PC-3 (cell line): ENCODE data around the gene RER1. TPM values are rescaled to one million over a fixed set of nuclear protein-coding genes. Genes with fewer than 3 reads are reported as not detected.

Experiments
- ATAC-seq: fragments of 200-7000 bp; cut with Tn5 transposase; 2 replicates; pipeline ENCODE4 v1.9.1; 2020; ENCODE audit warnings: mild to moderate bottlenecking, moderate library complexity
- BruUV-seq: library from RNA; stranded (reverse); fragments of 400-500 nt; replicated peaks from 2 replicates; lab custom pipeline; 2021; lab: Mats Ljungman, UMichigan
- CTCF ChIA-PET: fragments of 300-600 bp; sonication (Branson Sonifier 250); formaldehyde crosslinking; loops from one replicate; lab custom pipeline; 2022; ENCODE audit warnings: antibody characterized with exemption; lab: Charles Lee
- POLR2A ChIA-PET: fragments of 300-600 bp; sonication (Branson Sonifier 250); formaldehyde crosslinking; loops from one replicate; lab custom pipeline; 2022; ENCODE audit warnings: antibody characterized with exemption; ENCODE audit not compliant: unreplicated experiment; lab: Charles Lee
- DNase-seq: peaks from one replicate; pipeline ENCODE4 v3.0.0-alpha.2; 2015
- H2AFZ ChIP-seq: fragments of 300-600 bp; sonication (generic); 2 replicates; pipeline ENCODE4 v1.6.0; 2016; ENCODE audit warnings: antibody characterized with exemption, low read length
- H3F3A ChIP-seq: fragments of 300-600 bp; sonication (generic); one replicate; pipeline ENCODE4 v1.6.0; 2017; ENCODE audit warnings: antibody characterized with exemption, low read length, control low read depth, mild to moderate bottlenecking; ENCODE audit not compliant: unreplicated experiment
- H3K27ac ChIP-seq: fragments of 300-600 bp; sonication (generic); 2 replicates; pipeline ENCODE4 v1.5.1; 2016; ENCODE audit warnings: mild to moderate bottlenecking, low read length
- H3K27me3 ChIP-seq: fragments of 300-600 bp; sonication (generic); 2 replicates; pipeline ENCODE4 v1.6.1; 2016; ENCODE audit warnings: low read length, mixed read lengths
- H3K36me3 ChIP-seq: fragments of 300-600 bp; sonication (generic); 2 replicates; pipeline ENCODE4 v1.6.1; 2016; ENCODE audit warnings: low read depth, mixed run types, low read length, mixed read lengths
- H3K4me1 ChIP-seq: fragments of 300-600 bp; sonication (generic); 2 replicates; pipeline ENCODE4 v1.5.1; 2016; ENCODE audit warnings: low read length; ENCODE audit not compliant: insufficient read depth
- H3K4me2 ChIP-seq: fragments of 300-600 bp; sonication (generic); 2 replicates; pipeline ENCODE4 v1.6.0; 2016; ENCODE audit warnings: low read length
- H3K4me3 ChIP-seq: fragments of 300-600 bp; sonication (generic); 2 replicates; pipeline ENCODE4 v1.5.1; 2016; ENCODE audit warnings: mild to moderate bottlenecking, low read length, mixed read lengths
- H3K79me2 ChIP-seq: fragments of 300-600 bp; sonication (generic); 2 replicates; pipeline ENCODE4 v1.6.1; 2017; ENCODE audit warnings: low read length, mixed read lengths
- H3K9ac ChIP-seq: fragments of 300-600 bp; sonication (generic); 2 replicates; pipeline ENCODE4 v1.6.0; 2016; ENCODE audit warnings: mild to moderate bottlenecking, low read length
- H3K9me2 ChIP-seq: fragments of 300-600 bp; sonication (generic); replicated peaks from 2 replicates; pipeline ENCODE4 v1.6.1; 2016; ENCODE audit warnings: mixed run types, low read length, mixed read lengths
- H3K9me3 ChIP-seq: fragments of 300-600 bp; sonication (generic); 2 replicates; pipeline ENCODE4 v1.6.1; 2016; ENCODE audit warnings: low read length, mixed read lengths
- H4K20me1 ChIP-seq: fragments of 300-600 bp; sonication (generic); 2 replicates; pipeline ENCODE4 v1.6.1; 2016; ENCODE audit warnings: low read length, mixed read lengths
- CTCF ChIP-seq: fragments of 300-600 bp; sonication (generic); conservative IDR thresholded peaks from 2 replicates; pipeline ENCODE4 v1.5.1; 2017; ENCODE audit warnings: antibody characterized with exemption, low read depth, mild to moderate bottlenecking, low read length
- EZH2 ChIP-seq: fragments of 300-600 bp; sonication (generic); IDR thresholded peaks from one replicate; pipeline ENCODE4 v1.6.1; 2017; ENCODE audit warnings: antibody characterized with exemption, mild to moderate bottlenecking, low read length; ENCODE audit not compliant: unreplicated experiment
- EZH2phosphoT487 ChIP-seq: fragments of 300-600 bp; sonication (generic); IDR thresholded peaks from 2 replicates; pipeline ENCODE4 v1.6.1; 2018; ENCODE audit warnings: mild to moderate bottlenecking, antibody characterized with exemption, low read length, borderline replicate concordance
- intact Hi-C: fragments of 100-400 bp; cut with micrococcal nuclease; formaldehyde crosslinking; loops from 2 replicates; pipeline ENCODE4 v1.9.0; 2023
- total RNA-seq: library from RNA; depleted of rRNA; stranded (reverse); fragments of >200 nt; gene quantifications from 2 replicates; pipeline ENCODE4 v1.2.3, GENCODE V29; 2014

The RER1 gene
- total RNA-seq, 1 experiment from 2014 or later = 160 TPM

GRCh38 chr1:2400576-2400909 lies 8.9 kb downstream of the RER1 start:
- Histone ChIP-seq H3K9ac (no peak overlapping the region), H3K79me2 (peaks cover 29% of the 10 kb centered on the region), H3K4me1 (no peaks in the 10 kb centered on the region), H3K4me3 (no peak overlapping the region), H3K27me3 (no peaks in the 10 kb centered on the region), H3F3A (peaks cover 5% of the 10 kb centered on the region), H2AFZ (no peak overlapping the region), H3K27ac (no peak overlapping the region), H3K9me3 (no peaks in the 10 kb centered on the region), H3K36me3 (peaks cover 83% of the 10 kb centered on the region), H4K20me1 (peaks cover 3% of the 10 kb centered on the region; the same call in 1 of the 2 replicates), H3K9me2 (no peaks in the 10 kb centered on the region), H3K4me2 (no peak overlapping the region)
- intact Hi-C loops = no loop called here
- ATAC-seq = no peak
- DNase-seq = no peak
- CTCF ChIA-PET = no interaction called here
- BruUV-seq = no TSS peak
- POLR2A ChIA-PET = no interaction called here
- TF ChIP-seq EZH2 = no peak
- TF ChIP-seq CTCF = no peak
- TF ChIP-seq EZH2phosphoT487 = no peak

- Histone ChIP-seq H3K27ac (no peak overlapping the region), H3K36me3 (peaks cover 80% of the 10 kb centered on the region), H3K9me3 (no peaks in the 10 kb centered on the region), H3K4me2 (no peak overlapping the region), H3K9ac (no peak overlapping the region), H4K20me1 (peaks cover 3% of the 10 kb centered on the region; the same call in 1 of the 2 replicates), H3K27me3 (no peaks in the 10 kb centered on the region), H2AFZ (no peak overlapping the region), H3K79me2 (peaks cover 23% of the 10 kb centered on the region), H3K9me2 (no peaks in the 10 kb centered on the region), H3F3A (peaks cover 5% of the 10 kb centered on the region), H3K4me1 (no peaks in the 10 kb centered on the region), H3K4me3 (no peak overlapping the region)
- TF ChIP-seq EZH2 (no peak), EZH2phosphoT487 (no peak), CTCF (no peak)
- BruUV-seq = no TSS peak
- ChIA-PET CTCF (no interaction called here), POLR2A (interaction anchor here (0.6 kb wide), 1 partner anchor 210 kb away, joined by 3 read pairs; no protein-coding TSS in a partner anchor)
- ATAC-seq (no peak), DNase-seq (no peak)
- intact Hi-C loops = no loop called here
Measured at GRCh38 chr1:2400950-2401649, 9.5 kb downstream of the RER1 start.

GRCh38 chr1:2402420-2402819 lies 10.8 kb downstream of the RER1 start:
- no peak for ATAC-seq
- Histone ChIP-seq H3K4me1 (no peaks in the 10 kb centered on the region), H4K20me1 (peaks cover 3% of the 10 kb centered on the region; the same call in 1 of the 2 replicates), H3K9me3 (no peaks in the 10 kb centered on the region), H3F3A (peaks cover 5% of the 10 kb centered on the region), H3K9me2 (no peaks in the 10 kb centered on the region), H3K4me2 (no peak overlapping the region), H3K27ac (no peak overlapping the region), H2AFZ (no peak overlapping the region), H3K9ac (no peak overlapping the region), H3K4me3 (no peak overlapping the region), H3K79me2 (peaks cover 12% of the 10 kb centered on the region), H3K36me3 (peaks cover 69% of the 10 kb centered on the region), H3K27me3 (no peaks in the 10 kb centered on the region)
- TF ChIP-seq EZH2 = no peak
- TF ChIP-seq EZH2phosphoT487 = no peak
- no peak for TF ChIP-seq CTCF
- POLR2A ChIA-PET = no interaction called here
- intact Hi-C loops = no loop called here
- no TSS peak for BruUV-seq
- no peak for DNase-seq
- CTCF ChIA-PET = no interaction called here
